OCI-LY7 (cell line): ENCODE results near the gene ATP9A.

Experiments
- CTCF ChIP-seq: fragments of 200-600 bp; sonication (generic); conservative IDR thresholded peaks from 2 replicates; pipeline ENCODE4 v1.5.1; 2014; ENCODE audit warnings: mild to moderate bottlenecking, antibody characterized with exemption, low read length, moderate library complexity, mixed read lengths
- EZH2phosphoT487 ChIP-seq: fragments of 200-600 bp; sonication (generic); IDR thresholded peaks from 2 replicates; pipeline ENCODE4 v1.6.1; 2018; ENCODE audit warnings: low read depth, borderline replicate concordance, mild to moderate bottlenecking, mixed run types, antibody characterized with exemption, low read length, moderate library complexity, mixed read lengths

GRCh38 chr20:51705400-51705799 is 62.8 kb downstream of the ATP9A start:
- TF ChIP-seq CTCF (no peak), EZH2phosphoT487 (no peak)
